Prostate gland (tissue), 2 donors: ENCODE results near the gene KLHL25. TPM values are rescaled to one million over a fixed set of nuclear protein-coding genes. Genes with fewer than 3 reads are reported as not detected.

ENCODE experiments used
- DNase-seq: peaks from one replicate; pipeline ENCODE4 v3.0.0-alpha.2; 2019; ENCODE audit warnings: low spot score
- H3K27ac ChIP-seq, 2 donors: fragments of 200-600 bp; sonication (generic); 2 replicates each; pipeline ENCODE4 v1.5.1; 2017 to 2019
- H3K27me3 ChIP-seq: fragments of 200-600 bp; sonication (generic); replicated peaks from 2 replicates; pipeline ENCODE4 v1.5.1; 2019; ENCODE audit not compliant: insufficient read depth
- H3K36me3 ChIP-seq, 2 donors: fragments of 200-600 bp; sonication (generic); 1 replicate in 1 of 2; 2 replicates in 1 of 2; pipeline versions ENCODE4 v1.5.1 to v1.8.1; 2017 to 2019
- H3K4me1 ChIP-seq: fragments of 200-600 bp; sonication (generic); replicated peaks from 2 replicates; pipeline ENCODE4 v1.5.1; 2019
- H3K4me3 ChIP-seq, 2 donors: fragments of 200-600 bp; sonication (generic); 2 replicates each; pipeline ENCODE4 v1.5.1; 2017 to 2019
- H3K9me3 ChIP-seq: fragments of 200-600 bp; sonication (generic); 2 replicates; pipeline ENCODE4 v1.5.1; 2017
- POLR2A ChIP-seq: fragments of 450-650 bp; IDR thresholded peaks from one replicate; pipeline ENCODE4 v1.6.1; 2016; ENCODE audit warnings: antibody characterized with exemption, mild to moderate bottlenecking
- POLR2AphosphoS5 ChIP-seq: sonication (generic); formaldehyde crosslinking; IDR thresholded peaks from one replicate; pipeline ENCODE4 v1.6.1; 2017; ENCODE audit warnings: antibody characterized with exemption
- WGBS: methylation state at CpG from one replicate; pipeline ENCODE4 v1.1.5; 2018; 5-methylcytosine and 5-hydroxymethylcytosine counted together
- intact Hi-C: fragments of 100-400 bp; cut with DNase I; formaldehyde crosslinking; loops from one replicate; pipeline ENCODE4 v1.14.2; 2022
- total RNA-seq, 2 donors: library from RNA; depleted of rRNA; stranded (reverse); fragments of >200 nt; gene quantifications; one replicate each; pipeline ENCODE4 v1.1.0, GENCODE V29; 2016
- TF ChIP-seq, protein P1 (sequence below), 4 experiments: fragments of 200-600 bp in 2 of 4; fragments of 450-650 bp in 2 of 4; sonication (generic) in 2 of 4; IDR thresholded peaks; 1 replicate in 3 of 4; 2 replicates in 1 of 4; pipeline ENCODE4 v1.5.1; 2016 to 2019; ENCODE audit warnings: antibody characterized with exemption in 4 of 4, mild to moderate bottlenecking in 2 of 4, moderate library complexity in 2 of 4

Gene KLHL25
- total RNA-seq, 2 donors from 2014 or later, result 5.1 to 30.8 TPM

DNA sequence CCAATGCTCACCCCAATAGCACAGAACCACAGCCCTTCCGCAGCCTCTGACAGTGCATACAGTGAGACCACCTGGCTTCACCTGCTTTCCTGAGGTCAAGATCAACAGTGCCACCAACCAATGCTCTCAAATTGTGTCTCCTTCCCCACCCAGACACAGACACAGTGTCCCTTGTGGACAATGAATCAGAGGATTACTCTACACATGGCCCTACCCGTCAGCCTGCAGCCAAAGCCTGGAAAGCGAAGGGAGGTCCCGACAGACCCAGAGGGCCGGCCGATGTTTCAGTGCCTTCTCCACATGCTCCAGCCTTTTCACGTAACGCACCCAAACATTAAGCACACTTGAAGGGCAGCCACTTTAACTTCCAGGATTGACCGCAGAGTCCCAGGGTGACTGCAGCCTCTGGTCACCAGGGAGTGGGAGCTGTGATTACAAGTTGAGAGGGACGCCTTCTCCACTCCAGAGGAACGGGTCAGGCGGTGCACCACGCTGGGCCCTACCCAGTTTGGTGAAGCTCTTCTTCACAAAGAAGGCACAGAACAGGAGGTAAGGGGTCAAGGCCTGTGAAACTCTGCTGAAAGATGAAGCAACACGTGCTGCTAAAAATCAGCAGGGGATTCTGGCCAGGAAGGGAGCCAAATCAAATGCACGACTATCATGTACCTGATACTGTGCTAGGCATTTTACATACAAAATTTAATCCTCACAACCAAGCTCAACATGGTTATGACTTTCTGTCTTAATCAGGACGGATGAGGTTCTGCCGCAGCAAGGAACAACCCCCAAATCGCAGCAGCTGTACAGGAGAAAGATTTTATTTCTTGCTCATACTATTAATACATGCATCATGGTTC is 17.2 kb downstream of the KLHL25 start:
- WGBS, result 91% methylated on average over 18 of the region's 18 CpGs
- intact Hi-C loops, result no loop called here
- no peak overlapping the region for H3K27ac ChIP-seq
- H3K27me3 ChIP-seq, result no peaks in the 10 kb centered on the region
- no peak for DNase-seq
- no peaks in the 10 kb centered on the region for H3K4me1 ChIP-seq
- H3K36me3 ChIP-seq, result no peaks in the 10 kb centered on the region
- no peak for TF ChIP-seq POLR2A
- TF ChIP-seq POLR2AphosphoS5, result no peak
- TF ChIP-seq, protein P1, sequence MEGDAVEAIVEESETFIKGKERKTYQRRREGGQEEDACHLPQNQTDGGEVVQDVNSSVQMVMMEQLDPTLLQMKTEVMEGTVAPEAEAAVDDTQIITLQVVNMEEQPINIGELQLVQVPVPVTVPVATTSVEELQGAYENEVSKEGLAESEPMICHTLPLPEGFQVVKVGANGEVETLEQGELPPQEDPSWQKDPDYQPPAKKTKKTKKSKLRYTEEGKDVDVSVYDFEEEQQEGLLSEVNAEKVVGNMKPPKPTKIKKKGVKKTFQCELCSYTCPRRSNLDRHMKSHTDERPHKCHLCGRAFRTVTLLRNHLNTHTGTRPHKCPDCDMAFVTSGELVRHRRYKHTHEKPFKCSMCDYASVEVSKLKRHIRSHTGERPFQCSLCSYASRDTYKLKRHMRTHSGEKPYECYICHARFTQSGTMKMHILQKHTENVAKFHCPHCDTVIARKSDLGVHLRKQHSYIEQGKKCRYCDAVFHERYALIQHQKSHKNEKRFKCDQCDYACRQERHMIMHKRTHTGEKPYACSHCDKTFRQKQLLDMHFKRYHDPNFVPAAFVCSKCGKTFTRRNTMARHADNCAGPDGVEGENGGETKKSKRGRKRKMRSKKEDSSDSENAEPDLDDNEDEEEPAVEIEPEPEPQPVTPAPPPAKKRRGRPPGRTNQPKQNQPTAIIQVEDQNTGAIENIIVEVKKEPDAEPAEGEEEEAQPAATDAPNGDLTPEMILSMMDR (IDR thresholded peaks at IDR 0.05), result no peak
- H3K4me3 ChIP-seq, result no peak overlapping the region
- H3K9me3 ChIP-seq, result no peaks in the 10 kb centered on the region

DNA sequence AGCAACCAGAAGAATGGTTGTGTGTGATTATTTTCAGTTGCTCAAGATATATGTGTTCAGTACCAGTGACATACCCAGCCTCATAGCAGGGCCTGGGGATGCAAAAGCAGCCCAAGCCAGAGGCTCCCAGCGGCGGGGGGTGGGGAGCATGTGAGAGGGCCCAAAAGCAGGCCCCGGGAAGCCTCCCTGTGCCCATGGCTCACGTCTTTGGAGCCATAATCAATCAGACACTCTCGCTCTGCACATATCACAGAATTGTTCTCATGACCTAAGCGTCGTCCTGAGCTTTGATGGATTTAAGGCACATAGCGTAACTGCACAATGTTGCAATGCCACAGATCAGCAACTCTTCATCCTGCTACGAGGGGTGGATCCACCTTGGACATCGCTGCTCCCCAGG is 20.8 kb downstream of the KLHL25 start:
- intact Hi-C loops, result no loop called here
- 93% methylated on average over 10 of the region's 10 CpGs for WGBS
- no peaks in the 10 kb centered on the region for H3K36me3 ChIP-seq
- no peaks in the 10 kb centered on the region for H3K9me3 ChIP-seq
- no peak overlapping the region for H3K27ac ChIP-seq
- no peaks in the 10 kb centered on the region for H3K27me3 ChIP-seq
- TF ChIP-seq POLR2A, result no peak
- no peak for TF ChIP-seq POLR2AphosphoS5
- TF ChIP-seq, protein P1 (IDR thresholded peaks at IDR 0.05), result no peak
- H3K4me3 ChIP-seq, result no peak overlapping the region
- H3K4me1 ChIP-seq, result no peaks in the 10 kb centered on the region
- DNase-seq, result no peak

DNA sequence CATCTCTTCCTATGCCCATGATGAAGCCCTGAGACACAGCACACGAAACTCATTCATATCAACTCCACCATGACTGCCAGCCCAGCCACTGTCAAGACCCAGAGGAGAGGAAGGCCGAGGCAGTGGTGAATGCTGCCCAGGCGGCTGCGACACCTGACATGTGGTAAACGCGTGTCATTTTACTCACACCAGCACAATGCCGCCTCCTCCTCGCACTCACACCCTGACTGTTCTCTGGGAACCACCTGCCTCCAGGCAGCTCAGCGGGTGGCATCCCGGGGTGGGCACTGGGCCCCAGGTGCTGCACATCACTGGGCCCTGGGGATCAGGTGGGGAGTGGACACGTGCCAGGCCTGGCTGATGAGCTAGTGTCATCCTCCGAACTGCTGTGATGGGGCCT is 21.5 kb downstream of the KLHL25 start:
- intact Hi-C loops, result no loop called here
- no peak for DNase-seq
- Histone ChIP-seq H3K4me1 (no peaks in the 10 kb centered on the region), H3K27ac (no peak overlapping the region), H3K9me3 (no peaks in the 10 kb centered on the region), H3K27me3 (no peaks in the 10 kb centered on the region), H3K36me3 (no peaks in the 10 kb centered on the region), H3K4me3 (no peak overlapping the region)
- TF ChIP-seq, protein P1 (IDR thresholded peaks at IDR 0.05), result no peak
- TF ChIP-seq POLR2AphosphoS5 (no peak), POLR2A (no peak)
- WGBS, result 90% methylated on average over 12 of the region's 12 CpGs

DNA sequence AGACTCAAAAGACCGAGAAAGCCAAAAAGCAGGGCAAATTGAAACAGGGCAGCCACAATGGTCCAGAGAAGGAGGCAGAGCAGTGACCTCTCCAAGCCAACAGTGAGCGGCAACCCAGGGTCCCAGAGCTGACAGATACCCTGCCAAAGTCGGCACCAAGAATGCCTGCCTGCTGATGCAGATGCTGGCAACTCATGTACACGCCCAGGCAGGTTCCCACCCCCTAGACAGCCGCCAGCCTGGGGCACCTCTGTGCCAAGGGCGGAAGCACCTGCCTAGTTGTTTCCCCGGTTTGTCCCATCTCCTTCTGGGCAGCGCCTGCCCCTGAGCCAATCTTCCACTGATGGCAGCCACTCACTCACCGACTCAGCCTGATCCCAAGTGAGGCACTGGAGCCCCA is 22.1 kb downstream of the KLHL25 start:
- peak; percentile 73 for DNase-seq
- Histone ChIP-seq H3K4me1 (no peaks in the 10 kb centered on the region), H3K27ac (peak overlapping the region; percentile 30 to 62), H3K4me3 (no peak overlapping the region), H3K9me3 (no peaks in the 10 kb centered on the region), H3K36me3 (no peaks in the 10 kb centered on the region), H3K27me3 (no peaks in the 10 kb centered on the region)
- 35% methylated on average over 9 of the region's 9 CpGs for WGBS
- TF ChIP-seq, protein P1 (IDR thresholded peaks at IDR 0.05), result no peak
- peak; percentile 60 for TF ChIP-seq POLR2AphosphoS5
- intact Hi-C loops, result no loop called here

DNA sequence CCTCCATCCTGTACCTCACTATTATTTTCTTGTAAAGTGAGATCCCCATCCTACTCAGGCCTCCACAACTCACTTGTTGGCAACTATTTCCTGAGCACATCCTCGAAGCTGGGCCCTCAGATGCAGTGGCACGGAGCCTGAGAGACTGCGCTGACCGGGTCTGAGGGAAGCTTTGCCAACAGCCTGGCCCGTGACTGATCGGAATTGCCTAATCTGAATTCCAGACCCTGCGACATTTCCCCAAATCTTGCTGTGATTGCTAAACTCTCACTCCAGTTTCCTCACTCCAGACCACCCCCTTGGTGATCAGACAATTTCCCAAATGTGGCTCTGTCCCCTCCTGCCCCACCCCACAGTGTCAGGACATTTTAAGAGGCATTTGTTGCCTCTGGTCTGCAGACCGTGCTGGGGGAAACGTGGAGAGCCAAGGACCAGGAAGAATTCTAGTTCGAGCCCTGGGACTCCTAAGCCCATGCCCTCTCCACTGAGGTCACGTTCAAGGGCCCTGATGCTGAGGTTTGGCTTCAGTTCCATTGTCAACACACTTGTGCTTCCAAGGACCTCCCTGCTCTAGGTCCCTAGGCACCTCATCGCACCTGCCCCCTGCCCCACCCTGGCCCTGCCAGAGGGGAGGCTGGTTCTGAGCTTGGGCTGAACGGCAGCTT is 22.8 kb downstream of the KLHL25 start:
- Histone ChIP-seq H3K27ac (peak overlapping the region; percentile 30 to 62), H3K4me3 (no peak overlapping the region), H3K36me3 (no peaks in the 10 kb centered on the region), H3K27me3 (no peaks in the 10 kb centered on the region), H3K9me3 (no peaks in the 10 kb centered on the region), H3K4me1 (no peaks in the 10 kb centered on the region)
- TF ChIP-seq POLR2AphosphoS5, result no peak
- TF ChIP-seq POLR2A, result no peak
- TF ChIP-seq, protein P1 (IDR thresholded peaks at IDR 0.05), result no peak
- WGBS, result 54% methylated on average over 13 of the region's 13 CpGs
- intact Hi-C loops, result no loop called here
- DNase-seq, result no peak
